Upper lobe of right lung (tissue), 1 donor: ENCODE measurements around the gene HOXB6. TPM values are rescaled to one million over a fixed set of nuclear protein-coding genes. Genes with fewer than 3 reads are reported as not detected.

ENCODE experiments used
- ATAC-seq: fragments of 200-7000 bp; cut with Tn5 transposase; one replicate; pipeline ENCODE4 v1.9.1; 2020; ENCODE audit warnings: mild to moderate bottlenecking, moderate library complexity
- DNase-seq: peaks from one replicate; pipeline ENCODE4 v3.0.0-alpha.2; 2020
- H3K27ac ChIP-seq: fragments of 200-600 bp; one replicate; pipeline ENCODE4 v1.8.0; 2022
- H3K27me3 ChIP-seq: fragments of 200-600 bp; one replicate; pipeline ENCODE4 v1.8.0; 2022; ENCODE audit warnings: mild to moderate bottlenecking
- H3K36me3 ChIP-seq: fragments of 200-600 bp; one replicate; pipeline ENCODE4 v1.8.0; 2022
- H3K4me1 ChIP-seq: fragments of 200-600 bp; one replicate; pipeline ENCODE4 v1.8.0; 2022
- H3K4me3 ChIP-seq: fragments of 200-600 bp; one replicate; pipeline ENCODE4 v1.8.0; 2022; ENCODE audit warnings: mild to moderate bottlenecking
- H3K9me3 ChIP-seq: fragments of 200-600 bp; one replicate; pipeline ENCODE4 v1.8.0; 2022
- intact Hi-C: fragments of 100-400 bp; cut with DNase I; formaldehyde crosslinking; loops from one replicate; pipeline ENCODE4 v1.11.0; 2022
- total RNA-seq: library from RNA; stranded (reverse); fragmentation: NEBNext Ultra II Directional; extraction: Animal tissue kit (Norgen Biotek cat#: 25700); gene quantifications from one replicate; pipeline ENCODE4 v1.2.1, GENCODE V29; 2021
- TF ChIP-seq, protein P1 (sequence below): fragments of 200-600 bp; IDR thresholded peaks from one replicate; pipeline ENCODE4 v1.8.0; 2022; ENCODE audit warnings: antibody characterized with exemption
- donor health status: DM: no; HTN: yes; CAD: no; lungs with severe emphysema.

The HOXB6 gene
- total RNA-seq, 1 donor from 2014 or later, result 4.9 TPM

DNA sequence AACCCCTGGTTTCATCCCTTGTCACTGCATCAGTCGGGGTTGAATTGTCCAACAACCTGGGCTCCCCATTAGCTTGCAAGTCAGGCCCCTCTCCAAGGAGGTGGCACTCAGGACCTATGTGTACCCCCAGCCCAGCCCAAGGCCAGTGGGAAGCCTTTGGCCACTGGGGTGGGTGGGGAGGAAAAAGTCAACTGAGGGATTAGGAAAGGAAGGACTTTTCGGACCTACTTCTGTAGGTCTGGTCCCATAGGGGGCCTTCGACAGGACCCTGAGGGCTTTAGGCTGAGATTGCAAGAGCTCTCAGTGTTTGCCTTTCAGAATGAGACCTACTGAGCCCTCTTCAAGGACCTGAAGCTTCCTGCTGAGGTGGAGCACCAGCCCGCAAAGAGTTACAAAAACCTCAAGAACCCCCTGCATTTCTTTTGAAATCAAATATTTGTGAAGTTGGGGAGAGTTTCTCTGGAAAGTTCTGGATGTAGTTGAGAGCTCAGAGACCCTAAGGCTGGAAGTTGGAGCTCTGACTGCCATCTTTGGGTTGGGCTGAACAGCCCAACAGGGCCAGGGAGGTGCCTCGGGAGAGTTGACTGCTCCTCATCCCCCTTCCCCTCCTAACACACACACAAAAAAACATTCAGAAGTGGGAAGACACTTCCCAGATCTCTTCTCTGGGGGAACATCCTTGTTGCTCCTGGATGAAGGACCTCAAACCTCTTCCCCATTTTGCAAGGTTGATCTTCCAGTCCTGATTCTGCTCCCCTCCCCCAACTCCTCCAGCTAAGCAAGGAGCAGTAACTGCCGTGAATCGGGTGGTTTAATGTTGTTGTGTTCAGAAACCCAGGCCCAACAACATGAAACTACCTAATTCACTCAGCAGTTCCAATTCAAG lies 27.1 kb upstream of the HOXB6 start:
- no peak overlapping the region for H3K4me3 ChIP-seq
- H3K27ac ChIP-seq, result no peak overlapping the region
- no peaks in the 10 kb centered on the region for H3K9me3 ChIP-seq
- ATAC-seq, result no peak
- TF ChIP-seq, protein P1, sequence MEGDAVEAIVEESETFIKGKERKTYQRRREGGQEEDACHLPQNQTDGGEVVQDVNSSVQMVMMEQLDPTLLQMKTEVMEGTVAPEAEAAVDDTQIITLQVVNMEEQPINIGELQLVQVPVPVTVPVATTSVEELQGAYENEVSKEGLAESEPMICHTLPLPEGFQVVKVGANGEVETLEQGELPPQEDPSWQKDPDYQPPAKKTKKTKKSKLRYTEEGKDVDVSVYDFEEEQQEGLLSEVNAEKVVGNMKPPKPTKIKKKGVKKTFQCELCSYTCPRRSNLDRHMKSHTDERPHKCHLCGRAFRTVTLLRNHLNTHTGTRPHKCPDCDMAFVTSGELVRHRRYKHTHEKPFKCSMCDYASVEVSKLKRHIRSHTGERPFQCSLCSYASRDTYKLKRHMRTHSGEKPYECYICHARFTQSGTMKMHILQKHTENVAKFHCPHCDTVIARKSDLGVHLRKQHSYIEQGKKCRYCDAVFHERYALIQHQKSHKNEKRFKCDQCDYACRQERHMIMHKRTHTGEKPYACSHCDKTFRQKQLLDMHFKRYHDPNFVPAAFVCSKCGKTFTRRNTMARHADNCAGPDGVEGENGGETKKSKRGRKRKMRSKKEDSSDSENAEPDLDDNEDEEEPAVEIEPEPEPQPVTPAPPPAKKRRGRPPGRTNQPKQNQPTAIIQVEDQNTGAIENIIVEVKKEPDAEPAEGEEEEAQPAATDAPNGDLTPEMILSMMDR, result no peak
- DNase-seq, result no peak
- H3K36me3 ChIP-seq, result no peaks in the 10 kb centered on the region
- H3K27me3 ChIP-seq, result peaks cover 100% of the 10 kb centered on the region
- no peaks in the 10 kb centered on the region for H3K4me1 ChIP-seq
- intact Hi-C loops, result no loop called here

GRCh38 chr17:48630925-48631692 lies 26.3 kb upstream of the HOXB6 start:
- ATAC-seq (no peak), DNase-seq (no peak)
- H3K4me3 ChIP-seq, result no peak overlapping the region
- H3K9me3 ChIP-seq, result no peaks in the 10 kb centered on the region
- peaks cover 7% of the 10 kb centered on the region for H3K4me1 ChIP-seq
- intact Hi-C loops, result no loop called here
- peaks cover 100% of the 10 kb centered on the region for H3K27me3 ChIP-seq
- TF ChIP-seq, protein P1, result no peak
- H3K27ac ChIP-seq, result no peak overlapping the region
- no peaks in the 10 kb centered on the region for H3K36me3 ChIP-seq

DNA sequence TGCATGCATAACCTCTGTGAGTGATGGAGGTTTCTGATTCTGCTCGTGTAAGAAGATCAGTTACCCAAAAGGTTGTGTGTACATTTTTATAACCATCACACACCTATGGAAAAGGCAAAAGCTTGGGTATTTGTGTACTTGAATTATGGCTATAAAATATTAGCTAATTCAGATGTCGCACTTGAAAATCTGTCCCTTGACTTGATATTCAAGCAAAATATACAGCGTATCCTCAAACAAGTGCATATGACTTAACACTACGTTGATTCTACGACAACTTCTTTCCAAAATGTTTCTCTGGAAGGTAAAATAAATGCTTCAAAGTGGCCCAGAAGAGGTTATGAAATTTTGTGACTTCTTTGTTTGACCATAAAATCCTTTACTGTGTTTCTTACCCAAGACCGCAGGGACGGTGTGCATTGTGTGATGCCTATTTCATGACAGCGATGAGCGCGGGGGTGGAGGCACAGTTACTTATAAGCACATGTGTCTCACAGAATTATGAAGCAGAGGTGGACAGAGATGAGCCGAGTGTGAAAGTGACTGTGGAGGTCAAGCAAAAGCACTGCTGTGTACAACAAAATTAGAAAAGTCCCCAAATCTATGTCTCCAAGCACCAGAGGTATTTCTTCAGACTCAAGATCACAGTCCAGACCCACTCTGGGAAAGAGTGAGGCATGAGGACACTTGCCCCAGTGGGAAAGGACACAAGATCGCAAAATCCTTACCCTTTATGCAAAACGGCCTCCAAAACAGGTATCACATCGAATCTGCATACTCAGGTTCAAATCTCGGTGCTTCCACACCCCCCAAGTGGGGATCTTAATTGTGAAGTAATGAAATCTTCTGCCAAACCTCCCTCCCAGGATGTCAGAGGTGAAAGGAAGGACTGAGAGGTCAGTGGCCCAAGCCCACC lies 25.5 kb upstream of the HOXB6 start:
- Histone ChIP-seq H3K27me3 (peaks cover 100% of the 10 kb centered on the region), H3K9me3 (no peaks in the 10 kb centered on the region), H3K36me3 (no peaks in the 10 kb centered on the region), H3K27ac (no peak overlapping the region), H3K4me3 (no peak overlapping the region), H3K4me1 (peaks cover 15% of the 10 kb centered on the region)
- DNase-seq (no peak), ATAC-seq (no peak)
- TF ChIP-seq, protein P1, result no peak
- intact Hi-C loops, result no loop called here

- TF ChIP-seq, protein P1, result no peak
- ATAC-seq, result no peak
- DNase-seq, result no peak
- Histone ChIP-seq H3K27me3 (peaks cover 100% of the 10 kb centered on the region), H3K4me1 (peaks cover 22% of the 10 kb centered on the region), H3K36me3 (no peaks in the 10 kb centered on the region), H3K27ac (no peak overlapping the region), H3K9me3 (no peaks in the 10 kb centered on the region), H3K4me3 (no peak overlapping the region)
- intact Hi-C loops, result loop anchor here (10.0 kb wide), 1 partner anchor 315 kb away; no protein-coding TSS in a partner anchor
Observed at GRCh38 chr17:48629411-48629759, 24.6 kb upstream of the HOXB6 start.

GRCh38 chr17:48628649-48629410 lies 24.0 kb upstream of the HOXB6 start:
- H3K27ac ChIP-seq, result no peak overlapping the region
- DNase-seq (no peak), ATAC-seq (no peak)
- no peaks in the 10 kb centered on the region for H3K36me3 ChIP-seq
- H3K4me3 ChIP-seq, result no peak overlapping the region
- intact Hi-C loops, result loop anchor here (10.0 kb wide), 1 partner anchor 314 kb away; no protein-coding TSS in a partner anchor
- H3K27me3 ChIP-seq, result peaks cover 100% of the 10 kb centered on the region
- H3K9me3 ChIP-seq, result no peaks in the 10 kb centered on the region
- H3K4me1 ChIP-seq, result peaks cover 22% of the 10 kb centered on the region
- TF ChIP-seq, protein P1, result no peak
